H1 (cell line): ENCODE data around the gene ZNF689. TPM values are rescaled to one million over a fixed set of nuclear protein-coding genes. Genes with fewer than 3 reads are reported as not detected.

ENCODE experiments used
- CBX5 ChIP-seq: fragments of 300-800, 300-1000 bp; sonication (generic); IDR thresholded peaks from 2 replicates; pipeline ENCODE4 v1.7.1; 2016; ENCODE audit warnings: antibody characterized with exemption, low read length, low read depth
- CHD1 ChIP-seq: IDR thresholded peaks from 2 replicates; pipeline ENCODE4 v1.6.1; 2012; ENCODE audit warnings: low read depth, low read length, improper control_type of control experiment
- GTF2F1 ChIP-seq: IDR thresholded peaks from 2 replicates; pipeline ENCODE4 v1.6.1; 2012; ENCODE audit warnings: low read depth, low read length, improper control_type of control experiment, borderline replicate concordance
- SP2 ChIP-seq: IDR thresholded peaks from 2 replicates; pipeline ENCODE4 v1.6.1; 2012; ENCODE audit warnings: mild to moderate bottlenecking, low read length, inconsistent platforms
- polyA plus RNA-seq, 7 experiments: library from polyadenylated mRNA; depleted of rRNA in 3 of 7; stranded (reverse) in 5 of 7; unstranded in 2 of 7; fragments of >200 nt in 5 of 7; fragments of 200-250 nt in 2 of 7; gene quantifications; 1 replicate in 5 of 7; 2 replicates in 1 of 7; 4 replicates in 1 of 7; pipeline versions ENCODE4 v1.2.1 to v1.2.3, GENCODE V29; 2011 to 2013; ENCODE audit warnings: missing spikeins in 2 of 7, mixed read lengths in 2 of 7
- total RNA-seq: library from RNA; stranded (reverse); fragmentation: NEBNext Ultra II Directional; extraction: Animal tissue kit (Norgen Biotek cat#: 25700); gene quantifications from 2 replicates; pipeline ENCODE4 v1.2.1, GENCODE V29; 2021
- TF ChIP-seq, protein P1 (sequence below): IDR thresholded peaks from 2 replicates; pipeline ENCODE4 v1.6.1; 2012; ENCODE audit warnings: low read length, inconsistent platforms
- TF ChIP-seq, protein P2 (sequence below): IDR thresholded peaks from 2 replicates; pipeline ENCODE4 v1.6.1; 2011; ENCODE audit warnings: low read length, improper control_type of control experiment

ZNF689 gene
- total and polyA plus RNA-seq, 2 of the 8 experiments (the other 6 are each of a cell fraction or from before 2014, with no cell fraction given): 14.3 to 15.3 TPM

DNA sequence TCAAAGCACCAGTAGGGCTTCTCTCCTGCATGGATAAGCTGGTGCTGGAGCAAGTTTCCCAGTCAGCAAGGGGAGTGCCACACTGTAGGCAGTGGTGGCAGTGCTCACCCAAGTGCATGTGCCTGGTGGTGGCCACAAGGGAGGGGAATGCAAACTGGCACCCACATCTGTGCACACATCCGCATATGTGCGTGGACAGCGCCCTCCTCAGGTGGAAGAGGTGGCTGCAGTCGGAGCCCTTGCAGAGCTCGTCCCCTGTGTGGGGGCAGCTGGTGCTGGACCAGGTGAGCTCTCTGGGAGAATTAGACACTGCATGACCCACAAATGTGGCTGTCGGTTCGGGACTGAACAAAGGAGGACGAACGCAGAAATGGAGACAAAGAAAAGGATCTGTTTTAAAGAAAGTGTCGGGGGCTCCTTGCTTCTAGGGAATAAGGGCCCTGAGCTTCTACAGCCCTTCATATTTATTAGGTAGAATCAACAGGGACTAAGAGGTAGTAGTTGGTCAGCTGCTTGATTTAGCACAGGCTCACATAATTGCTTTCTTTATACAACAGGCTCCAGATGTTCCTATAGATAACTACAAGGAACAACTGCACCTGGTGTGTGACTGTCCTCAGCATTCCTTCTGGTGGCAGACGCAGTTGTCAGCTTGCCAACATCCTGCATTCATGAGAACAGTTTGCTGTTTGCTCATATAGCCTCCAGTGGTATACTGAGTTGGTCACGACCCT, 5.3 kb upstream of the ZNF689 start (continued):
- TF ChIP-seq, protein P1, sequence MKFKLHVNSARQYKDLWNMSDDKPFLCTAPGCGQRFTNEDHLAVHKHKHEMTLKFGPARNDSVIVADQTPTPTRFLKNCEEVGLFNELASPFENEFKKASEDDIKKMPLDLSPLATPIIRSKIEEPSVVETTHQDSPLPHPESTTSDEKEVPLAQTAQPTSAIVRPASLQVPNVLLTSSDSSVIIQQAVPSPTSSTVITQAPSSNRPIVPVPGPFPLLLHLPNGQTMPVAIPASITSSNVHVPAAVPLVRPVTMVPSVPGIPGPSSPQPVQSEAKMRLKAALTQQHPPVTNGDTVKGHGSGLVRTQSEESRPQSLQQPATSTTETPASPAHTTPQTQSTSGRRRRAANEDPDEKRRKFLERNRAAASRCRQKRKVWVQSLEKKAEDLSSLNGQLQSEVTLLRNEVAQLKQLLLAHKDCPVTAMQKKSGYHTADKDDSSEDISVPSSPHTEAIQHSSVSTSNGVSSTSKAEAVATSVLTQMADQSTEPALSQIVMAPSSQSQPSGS: no peak
- TF ChIP-seq GTF2F1: no peak
- TF ChIP-seq, protein P2, sequence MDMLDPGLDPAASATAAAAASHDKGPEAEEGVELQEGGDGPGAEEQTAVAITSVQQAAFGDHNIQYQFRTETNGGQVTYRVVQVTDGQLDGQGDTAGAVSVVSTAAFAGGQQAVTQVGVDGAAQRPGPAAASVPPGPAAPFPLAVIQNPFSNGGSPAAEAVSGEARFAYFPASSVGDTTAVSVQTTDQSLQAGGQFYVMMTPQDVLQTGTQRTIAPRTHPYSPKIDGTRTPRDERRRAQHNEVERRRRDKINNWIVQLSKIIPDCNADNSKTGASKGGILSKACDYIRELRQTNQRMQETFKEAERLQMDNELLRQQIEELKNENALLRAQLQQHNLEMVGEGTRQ: no peak
- TF ChIP-seq CHD1: no peak
- no peak for TF ChIP-seq SP2
- TF ChIP-seq CBX5: no peak
